Activated gamma-delta T cell (primary cell): ENCODE measurements around the gene SLC7A1.

ENCODE experiments used
- DNase-seq: peaks from one replicate; lab custom pipeline; 2025; lab: John Stamatoyannopoulos, UW

The SLC7A1 gene

GRCh38 chr13:29489650-29490560 is 105.6 kb downstream of the SLC7A1 start:
- no peak for DNase-seq

- no peak for DNase-seq
These were observed 107.7 kb downstream of the SLC7A1 start for GRCh38 chr13:29487466-29488454.

GRCh38 chr13:29486551-29486950 is 108.9 kb downstream of the SLC7A1 start:
- no peak for DNase-seq

GRCh38 chr13:29484796-29485195 is 110.7 kb downstream of the SLC7A1 start:
- no peak for DNase-seq

GRCh38 chr13:29484236-29484635 is 111.3 kb downstream of the SLC7A1 start:
- DNase-seq, result no peak

- no peak for DNase-seq
These were observed 111.9 kb downstream of the SLC7A1 start for GRCh38 chr13:29483623-29484022.

- DNase-seq, result no peak
These were observed 112.3 kb downstream of the SLC7A1 start for GRCh38 chr13:29483211-29483610.

GRCh38 chr13:29482504-29482903 is 113.0 kb downstream of the SLC7A1 start:
- no peak for DNase-seq

- DNase-seq, result no peak
These were observed 113.9 kb downstream of the SLC7A1 start for GRCh38 chr13:29481603-29482002.

GRCh38 chr13:29480893-29481525 is 114.5 kb downstream of the SLC7A1 start:
- no peak for DNase-seq

- no peak for DNase-seq
These were observed 115.6 kb downstream of the SLC7A1 start for GRCh38 chr13:29479716-29480492.

GRCh38 chr13:29476046-29476445 is 119.4 kb downstream of the SLC7A1 start:
- DNase-seq, result no peak

GRCh38 chr13:29474991-29475390 is 120.5 kb downstream of the SLC7A1 start:
- no peak for DNase-seq

GRCh38 chr13:29473166-29473565 is 122.3 kb downstream of the SLC7A1 start:
- no peak for DNase-seq

GRCh38 chr13:29472332-29472961 is 123.0 kb downstream of the SLC7A1 start:
- DNase-seq, result no peak

- no peak for DNase-seq
These were observed 123.9 kb downstream of the SLC7A1 start for GRCh38 chr13:29471551-29471950.

- no peak for DNase-seq
These were observed 129.7 kb downstream of the SLC7A1 start for GRCh38 chr13:29465741-29466293.

- no peak for DNase-seq
These were observed 131.3 kb downstream of the SLC7A1 start for GRCh38 chr13:29464105-29464679.

- no peak for DNase-seq
These were observed 135.6 kb downstream of the SLC7A1 start for GRCh38 chr13:29459813-29460355.
